OCI-LY1 (cell line): ENCODE results near the gene HLF.

ENCODE experiments used
- CTCF ChIP-seq: fragments of 200-600 bp; sonication (generic), shearing (Covaris generic); IDR thresholded peaks from 2 replicates; pipeline ENCODE4 v1.5.1; 2017; ENCODE audit warnings: mild to moderate bottlenecking, antibody characterized with exemption, low read length, moderate library complexity, mixed read lengths
- EZH2 ChIP-seq: fragments of 200-600 bp; sonication (generic), shearing (Covaris generic); IDR thresholded peaks from 2 replicates; pipeline ENCODE4 v1.8.0; 2017; ENCODE audit warnings: borderline replicate concordance, mixed run types, mild to moderate bottlenecking, antibody characterized with exemption, low read length, moderate library complexity, mixed read lengths

- no peak for TF ChIP-seq CTCF
- no peak for TF ChIP-seq EZH2
These were observed 24.3 kb downstream of the HLF start for GRCh38 chr17:55289106-55289446.
